GM23338 (cell line): ENCODE data around the gene RPLP1. TPM values are rescaled to one million over a fixed set of nuclear protein-coding genes. Genes with fewer than 3 reads are reported as not detected.
"Not testable (repeated sequence)": the region's sequence is repeated elsewhere in the genome, so short reads cannot be mapped to it uniquely, and the experiment has no call there.

Experiments
- ATAC-seq: fragments of 200-7000 bp; cut with Tn5 transposase; 3 replicates; pipeline ENCODE4 v1.9.1; 2020
- DNase-seq: peaks from one replicate; pipeline ENCODE4 v3.0.0-alpha.2; 2015; ENCODE audit warnings: low spot score
- H2AFZ ChIP-seq: fragments of 200-600 bp; sonication (generic); 2 replicates; pipeline ENCODE4 v1.8.0; 2016; ENCODE audit warnings: antibody characterized with exemption, mild to moderate bottlenecking, moderate library complexity
- H3F3A ChIP-seq: fragments of 200-600 bp; sonication (generic); replicated peaks from 2 replicates; pipeline ENCODE4 v1.8.0; 2017; ENCODE audit warnings: antibody characterized with exemption, mixed run types, low read depth
- H3K27ac ChIP-seq: fragments of 200-600 bp; sonication (generic); 2 replicates; pipeline ENCODE4 v1.6.1; 2016; ENCODE audit warnings: low read depth
- H3K27me3 ChIP-seq: fragments of 200-600 bp; sonication (generic); 2 replicates; pipeline ENCODE4 v1.8.0; 2016; ENCODE audit warnings: mild to moderate bottlenecking, mixed run types, moderate library complexity; ENCODE audit not compliant: insufficient read depth
- H3K36me3 ChIP-seq: fragments of 200-600 bp; sonication (generic); 2 replicates; pipeline ENCODE4 v1.8.0; 2016; ENCODE audit warnings: mild to moderate bottlenecking; ENCODE audit not compliant: insufficient read depth
- H3K4me1 ChIP-seq: fragments of 200-600 bp; sonication (generic); 2 replicates; pipeline ENCODE4 v1.8.0; 2016; ENCODE audit warnings: mild to moderate bottlenecking, moderate library complexity; ENCODE audit not compliant: insufficient read depth
- H3K4me2 ChIP-seq: fragments of 200-600 bp; sonication (generic); 2 replicates; pipeline ENCODE4 v1.7.1; 2017; ENCODE audit warnings: mixed run types
- H3K4me3 ChIP-seq: fragments of 200-600 bp; sonication (generic); 2 replicates; pipeline ENCODE4 v1.6.1; 2016; ENCODE audit warnings: mixed run types
- H3K79me2 ChIP-seq: fragments of 200-600 bp; sonication (generic); replicated peaks from 2 replicates; pipeline ENCODE4 v1.8.0; 2017; ENCODE audit warnings: mild to moderate bottlenecking; ENCODE audit not compliant: insufficient read depth
- H3K9me2 ChIP-seq: fragments of 200-600 bp; sonication (generic); 2 replicates; pipeline ENCODE4 v1.8.0; 2017; ENCODE audit not compliant: insufficient read depth
- H4K20me1 ChIP-seq: fragments of 200-600 bp; sonication (generic); replicated peaks from 2 replicates; pipeline ENCODE4 v1.8.0; 2017; ENCODE audit warnings: mild to moderate bottlenecking; ENCODE audit not compliant: insufficient read depth
- H3K27ac Mint-ChIP-seq: 2 replicates; pipeline ENCODE4 v1.8.0; 2020; ENCODE audit warnings: inconsistent platforms, mild to moderate bottlenecking, moderate library complexity, mixed read lengths
- H3K27me3 Mint-ChIP-seq: 3 replicates; pipeline ENCODE4 v1.8.0; 2022; ENCODE audit warnings: low read depth, mild to moderate bottlenecking, moderate library complexity, mixed read lengths, inconsistent platforms; ENCODE audit not compliant: insufficient read depth, poor library complexity
- H3K36me3 Mint-ChIP-seq: 3 replicates; pipeline ENCODE4 v1.8.0; 2021; ENCODE audit warnings: low read depth, mild to moderate bottlenecking, inconsistent platforms, moderate library complexity, mixed read lengths
- H3K4me1 Mint-ChIP-seq: 3 replicates; pipeline ENCODE4 v1.8.0; 2020; ENCODE audit warnings: mild to moderate bottlenecking, inconsistent platforms, mixed read lengths
- H3K4me3 Mint-ChIP-seq: 3 replicates; pipeline ENCODE4 v1.8.0; 2021; ENCODE audit warnings: moderate library complexity, mild to moderate bottlenecking, inconsistent platforms, mixed read lengths
- H3K9me3 Mint-ChIP-seq: 3 replicates; pipeline ENCODE4 v1.8.0; 2020; ENCODE audit warnings: moderate library complexity, mild to moderate bottlenecking, inconsistent platforms, mixed read lengths
- CREB1 ChIP-seq: fragments of 250-450 bp; sonication (Bioruptor Pico); IDR thresholded peaks from 2 replicates; pipeline ENCODE4 v1.5.0; 2020; ENCODE audit warnings: low read depth, mild to moderate bottlenecking, moderate library complexity
- ZNF114 ChIP-seq: fragments of 250-450 bp; sonication (Bioruptor Pico); IDR thresholded peaks from 2 replicates; pipeline ENCODE4 v1.5.0; 2020; ENCODE audit warnings: mild to moderate bottlenecking, moderate library complexity
- polyA plus RNA-seq: library from polyadenylated mRNA; unstranded; fragments of >200 nt; fragmentation: Nextera tagmentation; extraction: Ambion mirVana; gene quantifications from 2 replicates; pipeline ENCODE4 v1.2.1, GENCODE V29; 2016
- total RNA-seq: library from RNA; depleted of rRNA; stranded (reverse); fragments of >200 nt; shearing (Covaris generic); gene quantifications from 2 replicates; pipeline ENCODE4 v1.2.3, GENCODE V29; 2014
- TF ChIP-seq, protein P1 (sequence below): fragments of 250-450 bp; sonication (Bioruptor Pico); IDR thresholded peaks from 2 replicates; pipeline ENCODE4 v1.5.0; 2020; ENCODE audit warnings: mild to moderate bottlenecking, moderate library complexity

RPLP1 gene
- total and polyA plus RNA-seq, 2 experiments from 2014 or later, result 283 to 3,258 TPM

- no peak overlapping the region for H2AFZ ChIP-seq
- no peak for ATAC-seq
- no peak for DNase-seq
- Mint-ChIP-seq H3K36me3 (peaks cover 67% of the 10 kb centered on the region), H3K27ac (no peak overlapping the region), H3K4me1 (peaks cover 3% of the 10 kb centered on the region; the same call in 1 of the 3 replicates), H3K9me3 (no peaks in the 10 kb centered on the region), H3K4me3 (no peak overlapping the region), H3K27me3 (no peaks in the 10 kb centered on the region)
- H3F3A ChIP-seq, result peaks cover 3% of the 10 kb centered on the region; the same call in 1 of the 2 replicates
- H3K27ac ChIP-seq, result no peak overlapping the region
- H3K36me3 ChIP-seq, result peaks cover 61% of the 10 kb centered on the region
- peaks cover 6% of the 10 kb centered on the region; the same call in 1 of the 2 replicates for H3K4me1 ChIP-seq
- no peak overlapping the region for H3K4me2 ChIP-seq
- 0 out of 2 replicates have a peak, but pooled peaks cover 5% of the 10 kb centered on the region for H3K79me2 ChIP-seq
- H4K20me1 ChIP-seq, result peaks cover 2% of the 10 kb centered on the region; the same call in 1 of the 2 replicates
- TF ChIP-seq ZNF114 (CRISPR knock-in tag), result no peak
- TF ChIP-seq, protein P1, sequence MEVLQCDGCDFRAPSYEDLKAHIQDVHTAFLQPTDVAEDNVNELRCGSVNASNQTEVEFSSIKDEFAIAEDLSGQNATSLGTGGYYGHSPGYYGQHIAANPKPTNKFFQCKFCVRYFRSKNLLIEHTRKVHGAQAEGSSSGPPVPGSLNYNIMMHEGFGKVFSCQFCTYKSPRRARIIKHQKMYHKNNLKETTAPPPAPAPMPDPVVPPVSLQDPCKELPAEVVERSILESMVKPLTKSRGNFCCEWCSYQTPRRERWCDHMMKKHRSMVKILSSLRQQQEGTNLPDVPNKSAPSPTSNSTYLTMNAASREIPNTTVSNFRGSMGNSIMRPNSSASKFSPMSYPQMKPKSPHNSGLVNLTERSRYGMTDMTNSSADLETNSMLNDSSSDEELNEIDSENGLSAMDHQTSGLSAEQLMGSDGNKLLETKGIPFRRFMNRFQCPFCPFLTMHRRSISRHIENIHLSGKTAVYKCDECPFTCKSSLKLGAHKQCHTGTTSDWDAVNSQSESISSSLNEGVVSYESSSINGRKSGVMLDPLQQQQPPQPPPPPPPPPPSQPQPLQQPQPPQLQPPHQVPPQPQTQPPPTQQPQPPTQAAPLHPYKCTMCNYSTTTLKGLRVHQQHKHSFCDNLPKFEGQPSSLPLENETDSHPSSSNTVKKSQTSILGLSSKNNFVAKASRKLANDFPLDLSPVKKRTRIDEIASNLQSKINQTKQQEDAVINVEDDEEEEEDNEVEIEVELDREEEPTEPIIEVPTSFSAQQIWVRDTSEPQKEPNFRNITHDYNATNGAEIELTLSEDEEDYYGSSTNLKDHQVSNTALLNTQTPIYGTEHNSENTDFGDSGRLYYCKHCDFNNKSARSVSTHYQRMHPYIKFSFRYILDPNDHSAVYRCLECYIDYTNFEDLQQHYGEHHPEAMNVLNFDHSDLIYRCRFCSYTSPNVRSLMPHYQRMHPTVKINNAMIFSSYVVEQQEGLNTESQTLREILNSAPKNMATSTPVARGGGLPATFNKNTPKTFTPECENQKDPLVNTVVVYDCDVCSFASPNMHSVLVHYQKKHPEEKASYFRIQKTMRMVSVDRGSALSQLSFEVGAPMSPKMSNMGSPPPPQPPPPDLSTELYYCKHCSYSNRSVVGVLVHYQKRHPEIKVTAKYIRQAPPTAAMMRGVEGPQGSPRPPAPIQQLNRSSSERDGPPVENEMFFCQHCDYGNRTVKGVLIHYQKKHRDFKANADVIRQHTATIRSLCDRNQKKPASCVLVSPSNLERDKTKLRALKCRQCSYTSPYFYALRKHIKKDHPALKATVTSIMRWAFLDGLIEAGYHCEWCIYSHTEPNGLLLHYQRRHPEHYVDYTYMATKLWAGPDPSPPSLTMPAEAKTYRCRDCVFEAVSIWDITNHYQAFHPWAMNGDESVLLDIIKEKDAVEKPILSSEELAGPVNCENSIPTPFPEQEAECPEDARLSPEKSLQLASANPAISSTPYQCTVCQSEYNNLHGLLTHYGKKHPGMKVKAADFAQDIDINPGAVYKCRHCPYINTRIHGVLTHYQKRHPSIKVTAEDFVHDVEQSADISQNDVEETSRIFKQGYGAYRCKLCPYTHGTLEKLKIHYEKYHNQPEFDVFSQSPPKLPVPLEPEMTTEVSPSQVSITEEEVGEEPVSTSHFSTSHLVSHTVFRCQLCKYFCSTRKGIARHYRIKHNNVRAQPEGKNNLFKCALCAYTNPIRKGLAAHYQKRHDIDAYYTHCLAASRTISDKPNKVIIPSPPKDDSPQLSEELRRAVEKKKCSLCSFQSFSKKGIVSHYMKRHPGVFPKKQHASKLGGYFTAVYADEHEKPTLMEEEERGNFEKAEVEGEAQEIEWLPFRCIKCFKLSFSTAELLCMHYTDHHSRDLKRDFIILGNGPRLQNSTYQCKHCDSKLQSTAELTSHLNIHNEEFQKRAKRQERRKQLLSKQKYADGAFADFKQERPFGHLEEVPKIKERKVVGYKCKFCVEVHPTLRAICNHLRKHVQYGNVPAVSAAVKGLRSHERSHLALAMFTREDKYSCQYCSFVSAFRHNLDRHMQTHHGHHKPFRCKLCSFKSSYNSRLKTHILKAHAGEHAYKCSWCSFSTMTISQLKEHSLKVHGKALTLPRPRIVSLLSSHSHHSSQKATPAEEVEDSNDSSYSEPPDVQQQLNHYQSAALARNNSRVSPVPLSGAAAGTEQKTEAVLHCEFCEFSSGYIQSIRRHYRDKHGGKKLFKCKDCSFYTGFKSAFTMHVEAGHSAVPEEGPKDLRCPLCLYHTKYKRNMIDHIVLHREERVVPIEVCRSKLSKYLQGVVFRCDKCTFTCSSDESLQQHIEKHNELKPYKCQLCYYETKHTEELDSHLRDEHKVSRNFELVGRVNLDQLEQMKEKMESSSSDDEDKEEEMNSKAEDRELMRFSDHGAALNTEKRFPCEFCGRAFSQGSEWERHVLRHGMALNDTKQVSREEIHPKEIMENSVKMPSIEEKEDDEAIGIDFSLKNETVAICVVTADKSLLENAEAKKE, result no peak
- TF ChIP-seq CREB1 (CRISPR knock-in tag), result no peak
- no peak overlapping the region for H3K4me3 ChIP-seq
- no peaks in the 10 kb centered on the region for H3K9me2 ChIP-seq
- H3K27me3 ChIP-seq, result no peaks in the 10 kb centered on the region
Observed at GRCh38 chr15:69446953-69447352, 5.7 kb upstream of the RPLP1 start.

DNA sequence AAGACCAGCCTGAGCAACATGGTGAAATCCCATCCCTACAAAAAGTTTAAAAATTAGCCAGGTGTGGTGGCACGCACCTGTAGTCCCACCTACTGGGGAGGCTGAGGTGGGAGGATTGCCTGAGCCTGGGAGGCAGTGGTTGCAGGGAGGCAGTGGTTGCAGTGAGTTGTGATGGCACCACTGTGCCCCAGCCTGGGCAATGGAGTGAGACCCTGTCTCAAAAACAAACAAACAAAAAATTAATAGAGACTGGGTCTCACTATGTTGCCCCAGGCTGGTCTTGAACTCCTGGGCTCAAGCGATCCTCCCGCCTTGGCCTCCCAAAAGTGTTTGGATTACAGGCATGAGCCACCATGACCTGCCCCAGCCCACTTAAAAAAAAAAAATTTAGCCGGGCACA lies 2.4 kb upstream of the RPLP1 start:
- not testable (repeated sequence) for H2AFZ ChIP-seq, H3K9me2 ChIP-seq, ATAC-seq, H3K27me3 ChIP-seq, H3K27me3 Mint-ChIP-seq, H3K4me3 ChIP-seq, H3K4me2 ChIP-seq, DNase-seq, H3K27ac ChIP-seq, H3K4me3 Mint-ChIP-seq, H3K27ac Mint-ChIP-seq
- Mint-ChIP-seq H3K36me3 (peaks cover 63% of the 10 kb centered on the region), H3K4me1 (peaks cover 12% of the 10 kb centered on the region; the same call in 2 of the 3 replicates), H3K9me3 (peaks cover 14% of the 10 kb centered on the region; the same call in 2 of the 3 replicates)
- Histone ChIP-seq H4K20me1 (peaks cover 23% of the 10 kb centered on the region), H3K79me2 (peaks cover 30% of the 10 kb centered on the region), H3K4me1 (peaks cover 16% of the 10 kb centered on the region), H3K36me3 (peaks cover 60% of the 10 kb centered on the region), H3F3A (peaks cover 21% of the 10 kb centered on the region)
